Liver (tissue), 9 donors: ENCODE data around the gene TMEM135. TPM values are rescaled to one million over a fixed set of nuclear protein-coding genes. Genes with fewer than 3 reads are reported as not detected.

Source experiments
- DNase-seq: peaks from one replicate; pipeline ENCODE4 v3.0.0-alpha.2; 2017; ENCODE audit warnings: low spot score
- H3K27ac ChIP-seq, 2 donors: one replicate each; pipeline ENCODE4 v1.7.0; 2013; ENCODE audit warnings: inconsistent platforms in 2 of 2, low read length in 2 of 2, control low read depth in 1 of 2, low read depth in 1 of 2, mild to moderate bottlenecking in 1 of 2
- H3K27me3 ChIP-seq, 4 donors: one replicate each; pipeline versions ENCODE4 v1.6.1 to v1.7.0; 2013; ENCODE audit warnings: low read length in 3 of 4, inconsistent platforms in 1 of 4, mild to moderate bottlenecking in 1 of 4, moderate library complexity in 1 of 4; ENCODE audit not compliant: control insufficient read depth in 4 of 4, insufficient read depth in 4 of 4
- H3K36me3 ChIP-seq, 4 donors: one replicate each; pipeline versions ENCODE4 v1.6.1 to v1.7.0; 2013; ENCODE audit warnings: low read length in 3 of 4, mild to moderate bottlenecking in 3 of 4, low read depth in 1 of 4, moderate library complexity in 1 of 4; ENCODE audit not compliant: control insufficient read depth in 4 of 4, insufficient read depth in 3 of 4
- H3K4me1 ChIP-seq, 4 donors: one replicate each; pipeline versions ENCODE4 v1.6.1 to v1.7.0; 2013; ENCODE audit warnings: low read length in 3 of 4, mild to moderate bottlenecking in 3 of 4, moderate library complexity in 1 of 4; ENCODE audit not compliant: control insufficient read depth in 4 of 4, insufficient read depth in 4 of 4
- H3K4me3 ChIP-seq, 3 donors: one replicate each; pipeline versions ENCODE4 v1.6.1 to v1.7.0; 2013; ENCODE audit warnings: low read length in 3 of 3, control low read depth in 1 of 3, low read depth in 1 of 3, mild to moderate bottlenecking in 1 of 3
- H3K9ac ChIP-seq, 2 donors: one replicate each; pipeline ENCODE4 v1.7.0; 2013; ENCODE audit warnings: low read length in 2 of 2, mild to moderate bottlenecking in 2 of 2, moderate library complexity in 2 of 2, control low read depth in 1 of 2, low read depth in 1 of 2
- H3K9me3 ChIP-seq, 4 donors: one replicate each; pipeline versions ENCODE4 v1.6.1 to v1.7.0; 2013; ENCODE audit warnings: low read length in 3 of 4; ENCODE audit not compliant: control insufficient read depth in 4 of 4
- CTCF ChIP-seq: fragments of 150-350 bp; IDR thresholded peaks from 2 replicates; pipeline ENCODE4 v1.5.1; 2017; ENCODE audit warnings: improper control_type of control experiment, low read depth, low read length; ENCODE audit not compliant: missing input control
- EGR1 ChIP-seq, 2 donors: IDR thresholded peaks; 2 replicates each; pipeline ENCODE4 v1.6.1; 2016 to 2018; ENCODE audit warnings: antibody characterized with exemption in 2 of 2, low read depth in 2 of 2
- FOXA1 ChIP-seq: IDR thresholded peaks from 2 replicates; pipeline ENCODE4 v1.6.1; 2016; ENCODE audit warnings: antibody characterized with exemption
- FOXA2 ChIP-seq: IDR thresholded peaks from 2 replicates; pipeline ENCODE4 v1.6.1; 2016; ENCODE audit warnings: antibody characterized with exemption
- GABPA ChIP-seq, 2 donors: IDR thresholded peaks in 1 of 2; conservative IDR thresholded peaks in 1 of 2; 2 replicates each; pipeline ENCODE4 v1.6.1; 2016; ENCODE audit warnings: antibody characterized with exemption in 2 of 2, mild to moderate bottlenecking in 1 of 2, moderate library complexity in 1 of 2
- HNF4G ChIP-seq: IDR thresholded peaks from 2 replicates; pipeline ENCODE4 v1.6.1; 2016; ENCODE audit warnings: antibody characterized with exemption
- JUND ChIP-seq, 2 donors: IDR thresholded peaks; 2 replicates each; pipeline ENCODE4 v1.6.1; 2016; ENCODE audit warnings: antibody characterized with exemption in 2 of 2
- NR2F2 ChIP-seq: IDR thresholded peaks from 2 replicates; pipeline ENCODE4 v1.6.1; 2016; ENCODE audit warnings: antibody characterized with exemption
- RAD21 ChIP-seq, 2 donors: IDR thresholded peaks; 2 replicates each; pipeline ENCODE4 v1.6.1; 2016; ENCODE audit warnings: antibody characterized with exemption in 2 of 2, mild to moderate bottlenecking in 2 of 2
- REST ChIP-seq: IDR thresholded peaks from 2 replicates; pipeline ENCODE4 v1.6.1; 2016; ENCODE audit warnings: antibody characterized with exemption, mild to moderate bottlenecking
- RXRA ChIP-seq, 2 donors: IDR thresholded peaks; 2 replicates each; pipeline ENCODE4 v1.6.1; 2017 to 2018; ENCODE audit warnings: antibody characterized with exemption in 2 of 2, mild to moderate bottlenecking in 1 of 2
- SP1 ChIP-seq: IDR thresholded peaks from 2 replicates; pipeline ENCODE4 v1.6.1; 2018; ENCODE audit warnings: antibody characterized with exemption, mild to moderate bottlenecking
- YY1 ChIP-seq: IDR thresholded peaks from 2 replicates; pipeline ENCODE4 v1.6.1; 2016; ENCODE audit warnings: antibody characterized with exemption, mild to moderate bottlenecking
- ZBTB33 ChIP-seq: IDR thresholded peaks from 2 replicates; pipeline ENCODE4 v1.6.1; 2016; ENCODE audit warnings: antibody characterized with exemption
- WGBS: extraction: QIAGEN DNeasy Blood & Tissue Kit; methylation state at CpG from one replicate; pipeline ENCODE4 v1.1.7; 2013; 5-methylcytosine and 5-hydroxymethylcytosine counted together
- polyA plus RNA-seq, 2 donors: library from polyadenylated mRNA; stranded (reverse) in 1 of 2; unstranded in 1 of 2; fragments of 200-250 nt in 1 of 2; fragments of >200 nt in 1 of 2; fragmentation: Nextera tagmentation in 1 of 2; extraction: Ambion mirVana in 1 of 2; gene quantifications; one replicate each; pipeline versions ENCODE4 v1.2.1 to v1.2.3, GENCODE V29; 2013 to 2015
- total RNA-seq, 2 donors: library from RNA; depleted of rRNA; stranded (reverse); fragments of >200 nt; gene quantifications; one replicate each; pipeline ENCODE4 v1.2.3, GENCODE V29; 2014
- TF ChIP-seq, protein P1 (sequence below): IDR thresholded peaks from 2 replicates; pipeline ENCODE4 v1.6.1; 2016; ENCODE audit warnings: antibody characterized with exemption
- TF ChIP-seq, protein P2 (sequence below): IDR thresholded peaks from 2 replicates; pipeline ENCODE4 v1.6.1; 2016; ENCODE audit warnings: antibody characterized with exemption
- donor health status: healthy.
- donor health status: healthy.
- donor health status: healthy.
- donor health status: healthy.
- donor health status: healthy.

TMEM135 gene
- total and polyA plus RNA-seq, 4 donors: 10.0 to 38.9 (median 23.5) TPM

DNA sequence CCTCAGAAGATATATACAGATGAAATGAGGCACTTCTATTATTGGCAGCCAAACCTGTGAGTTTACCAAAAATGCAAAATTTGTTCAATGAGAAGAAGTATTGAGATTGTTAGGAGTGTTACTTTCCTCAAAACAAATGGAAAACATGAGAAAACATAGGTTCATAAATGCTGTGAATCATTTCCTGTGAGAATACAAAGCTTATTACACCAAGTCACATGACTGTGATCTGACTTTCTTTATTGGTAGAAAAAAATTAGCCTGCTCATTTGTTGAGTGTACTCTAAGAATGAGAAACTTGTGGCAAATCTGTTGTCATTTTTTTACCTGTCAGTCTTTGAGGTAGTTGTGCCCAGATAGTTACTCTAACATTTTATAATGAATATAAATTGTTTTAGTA, 215.1 kb downstream of the TMEM135 start:
- DNase-seq: no peak
- Histone ChIP-seq H3K9me3 (no peaks in the 10 kb centered on the region), H3K4me1 (peaks cover 0 to 2% (median 0%) of the 10 kb centered on the region in 4 donors), H3K36me3 (no peaks in the 10 kb centered on the region), H3K27ac (no peak overlapping the region), H3K4me3 (no peak overlapping the region), H3K9ac (no peak overlapping the region), H3K27me3 (no peaks in the 10 kb centered on the region)
- no peak for TF ChIP-seq EGR1 (IDR thresholded peaks at IDR 0.05; ENCODE audit: low read depth in 2 of 2)
- no peak for TF ChIP-seq NR2F2
- no peak for TF ChIP-seq SP1
- no peak for TF ChIP-seq ZBTB33

- H3K4me1 ChIP-seq: peaks cover 0 to 2% (median 0%) of the 10 kb centered on the region in 4 donors
- no peaks in the 10 kb centered on the region for H3K36me3 ChIP-seq
- H3K9me3 ChIP-seq: no peaks in the 10 kb centered on the region
- H3K27ac ChIP-seq: no peak overlapping the region
- TF ChIP-seq FOXA1: no peak
- TF ChIP-seq NR2F2: no peak
- TF ChIP-seq JUND (IDR thresholded peaks at IDR 0.05): no peak
- no peak for TF ChIP-seq EGR1 (IDR thresholded peaks at IDR 0.05; ENCODE audit: low read depth in 2 of 2)
- no peak for DNase-seq
- WGBS: 96% methylated on average over 2 of the region's 2 CpGs
- no peaks in the 10 kb centered on the region for H3K27me3 ChIP-seq
- no peak overlapping the region for H3K9ac ChIP-seq
- no peak overlapping the region for H3K4me3 ChIP-seq
Measured at GRCh38 chr11:87254562-87254961, 216.8 kb downstream of the TMEM135 start.

GRCh38 chr11:87255589-87255988, 217.9 kb downstream of the TMEM135 start:
- DNase-seq: no peak
- Histone ChIP-seq H3K27me3 (no peaks in the 10 kb centered on the region), H3K9ac (no peak overlapping the region), H3K27ac (no peak overlapping the region), H3K4me3 (no peak overlapping the region), H3K9me3 (no peaks in the 10 kb centered on the region), H3K36me3 (no peaks in the 10 kb centered on the region), H3K4me1 (peaks cover 0 to 2% (median 0%) of the 10 kb centered on the region in 4 donors)
- TF ChIP-seq HNF4G (no peak), EGR1 (IDR thresholded peaks at IDR 0.05; ENCODE audit: low read depth in 2 of 2) (no peak), YY1 (no peak), SP1 (no peak), FOXA2 (no peak), ZBTB33 (no peak), JUND (IDR thresholded peaks at IDR 0.05) (no peak), FOXA1 (no peak), GABPA (IDR thresholded peaks at IDR 0.05 in 1 of 2, conservative IDR thresholded peaks at IDR 0.05 in 1 of 2) (no peak), RAD21 (IDR thresholded peaks at IDR 0.05) (no peak), CTCF (no peak), RXRA (IDR thresholded peaks at IDR 0.05) (no peak), NR2F2 (no peak), REST (no peak)
- TF ChIP-seq, protein P1, sequence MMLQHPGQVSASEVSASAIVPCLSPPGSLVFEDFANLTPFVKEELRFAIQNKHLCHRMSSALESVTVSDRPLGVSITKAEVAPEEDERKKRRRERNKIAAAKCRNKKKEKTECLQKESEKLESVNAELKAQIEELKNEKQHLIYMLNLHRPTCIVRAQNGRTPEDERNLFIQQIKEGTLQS: no peak
- TF ChIP-seq, protein P2, sequence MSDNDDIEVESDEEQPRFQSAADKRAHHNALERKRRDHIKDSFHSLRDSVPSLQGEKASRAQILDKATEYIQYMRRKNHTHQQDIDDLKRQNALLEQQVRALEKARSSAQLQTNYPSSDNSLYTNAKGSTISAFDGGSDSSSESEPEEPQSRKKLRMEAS: no peak
